GM04503 (cell line): ENCODE measurements around the gene MED29.
"Not testable (repeated sequence)": the region's sequence is repeated elsewhere in the genome, so short reads cannot be mapped to it uniquely, and the experiment has no call there.

Source experiments
- DNase-seq: peaks from one replicate; pipeline ENCODE4 v3.0.0-alpha.2; 2012; ENCODE audit warnings: low read depth

The MED29 gene

GRCh38 chr19:39370735-39371134 is 20.4 kb upstream of the MED29 start:
- DNase-seq, result no peak

DNA sequence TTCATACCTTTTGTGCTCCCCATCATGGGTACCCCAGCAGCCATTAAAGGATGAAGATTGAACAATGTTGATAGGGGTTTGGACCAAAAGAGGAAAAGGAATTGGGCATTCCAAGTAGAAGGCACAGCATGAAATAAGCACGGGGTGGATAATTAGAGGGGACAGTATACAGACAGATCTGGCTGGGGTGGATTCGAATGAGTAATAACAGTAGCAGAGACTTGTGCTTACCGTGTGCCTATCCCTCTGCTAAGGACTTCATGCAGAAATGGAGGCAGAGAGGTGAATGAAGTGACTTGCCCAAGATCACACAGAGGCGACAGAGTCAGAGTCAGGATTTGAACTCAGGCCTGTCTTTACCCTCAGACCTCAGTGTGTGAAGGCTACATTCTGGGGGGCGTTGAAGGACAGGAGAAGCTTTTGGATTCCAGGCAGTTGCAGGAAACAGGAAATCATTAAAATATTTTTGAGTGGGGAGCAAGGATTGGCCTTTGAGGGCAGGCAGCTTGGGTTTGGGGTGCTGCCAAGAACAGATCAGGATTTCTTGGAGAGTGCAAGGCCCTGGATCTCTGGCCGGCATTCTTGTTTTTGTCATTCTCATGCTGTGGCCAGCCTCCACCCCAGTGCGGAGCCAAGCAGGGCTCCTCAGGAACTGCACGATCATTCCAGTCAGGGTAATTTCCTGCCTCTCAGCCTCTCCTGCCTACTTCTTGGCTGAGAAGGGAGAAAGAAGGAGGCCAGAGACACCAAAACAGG is 19.0 kb upstream of the MED29 start:
- DNase-seq, result peak; percentile 94

- no peak for DNase-seq
Measured at GRCh38 chr19:39372941-39373340, 18.2 kb upstream of the MED29 start.

GRCh38 chr19:39375929-39376328 is 15.2 kb upstream of the MED29 start:
- DNase-seq, result no peak

DNA sequence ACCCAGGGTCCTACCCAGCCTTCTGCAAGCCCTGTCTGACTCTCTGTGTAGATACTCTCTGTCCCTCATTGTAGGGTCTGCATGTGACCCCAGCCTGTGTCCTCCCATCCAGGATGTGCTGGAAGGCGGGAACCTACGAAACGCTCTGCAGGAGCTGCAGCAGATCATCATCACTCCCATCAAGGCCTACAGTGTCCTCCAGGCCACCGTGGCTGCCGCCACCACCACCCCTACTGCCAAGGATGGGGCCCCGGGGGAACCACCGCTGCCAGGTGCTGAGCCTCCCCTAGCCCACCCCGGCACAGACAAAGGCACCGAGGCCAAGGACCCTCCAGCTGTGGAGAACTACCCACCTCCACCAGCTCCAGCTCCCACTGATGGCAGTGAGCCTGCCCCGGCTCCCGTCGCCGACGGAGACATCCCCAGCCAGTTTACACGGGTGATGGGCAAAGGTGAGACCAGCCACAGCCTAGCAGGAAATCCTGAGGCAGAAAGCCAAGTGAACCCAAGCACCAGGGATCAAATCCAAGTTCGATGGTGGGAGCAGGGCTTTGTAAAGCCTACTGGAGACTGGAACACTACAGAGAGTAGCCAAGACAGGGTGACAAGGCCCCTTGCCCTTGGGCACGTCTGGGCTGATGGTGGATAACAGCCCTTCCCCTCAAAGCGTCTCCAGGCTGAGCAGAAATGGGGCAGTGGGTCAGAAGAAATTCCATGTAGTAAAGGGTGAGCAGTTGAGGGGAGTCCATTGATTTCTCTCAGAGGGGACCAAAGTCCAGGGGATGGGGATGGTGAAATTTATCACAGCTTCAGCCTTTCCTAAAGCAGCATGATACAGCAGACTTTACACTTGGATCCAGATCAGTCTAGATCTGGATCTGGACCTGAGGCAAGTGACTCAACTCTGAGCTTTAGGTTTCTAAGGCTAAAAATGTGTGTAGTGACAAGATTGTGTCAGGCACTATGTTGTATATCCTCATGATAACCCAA is 13.5 kb upstream of the MED29 start:
- no peak for DNase-seq

- DNase-seq, result not testable (repeated sequence)
Measured at GRCh38 chr19:39379366-39379765, 11.8 kb upstream of the MED29 start.

- DNase-seq, result no peak
Measured at GRCh38 chr19:39379865-39380396, 11.2 kb upstream of the MED29 start.

DNA sequence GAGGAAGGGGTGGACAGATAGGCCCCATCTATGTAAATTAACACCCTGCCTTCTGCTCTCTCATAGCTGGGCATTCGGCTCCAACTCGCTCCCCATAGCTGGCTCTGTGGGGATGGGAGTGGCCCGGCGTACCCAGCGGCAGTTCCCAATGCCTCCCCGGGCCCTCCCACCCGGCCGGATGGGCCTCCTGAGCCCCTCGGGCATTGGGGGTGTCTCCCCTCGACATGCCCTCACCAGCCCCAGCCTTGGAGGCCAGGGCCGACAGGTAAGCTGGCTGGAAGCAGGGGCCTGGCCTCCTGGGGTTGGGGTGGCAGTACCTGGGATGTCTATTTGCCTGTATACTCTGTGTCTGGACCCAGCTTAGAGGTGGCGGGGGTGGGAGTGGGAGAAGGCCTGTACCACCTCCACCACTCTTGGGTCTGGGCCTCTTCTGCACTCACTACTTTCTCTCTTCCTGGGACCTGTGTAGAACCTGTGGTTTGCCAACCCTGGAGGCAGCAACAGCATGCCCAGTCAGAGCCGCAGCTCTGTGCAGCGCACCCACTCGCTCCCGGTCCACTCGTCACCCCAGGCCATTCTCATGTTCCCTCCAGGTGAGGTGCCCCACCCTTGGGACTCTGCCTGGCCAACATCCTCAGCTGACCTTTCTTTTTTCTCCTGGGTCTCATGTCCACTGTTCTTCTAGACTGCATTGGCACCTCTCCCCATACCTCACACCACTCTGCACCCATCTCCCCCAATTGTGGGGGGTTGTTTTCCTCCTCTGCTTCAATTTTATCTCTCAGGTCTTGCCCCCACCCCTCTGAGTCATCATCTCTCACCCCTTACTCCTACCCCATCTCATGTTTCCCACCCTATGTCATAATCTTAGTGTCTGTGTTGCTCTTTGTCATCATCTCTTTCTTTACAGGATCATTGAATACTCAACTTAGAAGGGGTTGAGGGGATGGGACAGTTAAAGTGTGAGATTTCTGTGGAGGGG is 10.4 kb upstream of the MED29 start:
- DNase-seq, result no peak

DNA sequence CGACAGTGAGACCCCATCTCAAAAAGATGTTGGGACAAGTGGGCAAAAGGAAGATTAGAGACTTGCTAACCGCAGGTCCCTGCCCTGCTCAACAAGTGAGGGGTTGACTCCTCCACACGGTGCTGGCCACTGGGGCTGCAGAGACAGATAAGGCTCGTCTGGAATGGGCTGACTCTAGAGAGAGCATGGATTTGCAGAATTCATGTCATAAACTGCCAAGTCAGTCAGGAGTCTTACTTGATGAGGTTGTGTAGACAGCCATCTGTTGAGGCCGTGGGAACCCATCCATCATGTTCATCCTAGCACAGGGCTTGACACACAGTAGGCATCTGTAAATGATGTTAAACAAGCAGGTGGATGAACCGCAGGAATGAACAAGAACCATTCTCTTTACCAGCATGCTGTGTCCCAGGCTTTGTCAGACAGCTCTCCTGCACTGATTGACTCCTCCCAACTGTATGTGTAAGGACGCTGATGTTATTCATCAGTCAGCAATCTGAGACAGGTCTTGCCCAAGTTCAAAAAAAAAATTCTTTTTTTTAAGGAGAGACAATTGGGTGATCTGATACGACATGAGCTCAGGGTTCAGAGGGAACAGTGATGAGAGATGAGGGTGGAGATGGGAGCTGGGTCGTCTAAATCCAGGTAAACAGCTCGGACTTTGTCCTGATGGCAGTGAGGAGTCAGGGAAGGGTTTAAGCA is 9.1 kb upstream of the MED29 start:
- no peak for DNase-seq

DNA sequence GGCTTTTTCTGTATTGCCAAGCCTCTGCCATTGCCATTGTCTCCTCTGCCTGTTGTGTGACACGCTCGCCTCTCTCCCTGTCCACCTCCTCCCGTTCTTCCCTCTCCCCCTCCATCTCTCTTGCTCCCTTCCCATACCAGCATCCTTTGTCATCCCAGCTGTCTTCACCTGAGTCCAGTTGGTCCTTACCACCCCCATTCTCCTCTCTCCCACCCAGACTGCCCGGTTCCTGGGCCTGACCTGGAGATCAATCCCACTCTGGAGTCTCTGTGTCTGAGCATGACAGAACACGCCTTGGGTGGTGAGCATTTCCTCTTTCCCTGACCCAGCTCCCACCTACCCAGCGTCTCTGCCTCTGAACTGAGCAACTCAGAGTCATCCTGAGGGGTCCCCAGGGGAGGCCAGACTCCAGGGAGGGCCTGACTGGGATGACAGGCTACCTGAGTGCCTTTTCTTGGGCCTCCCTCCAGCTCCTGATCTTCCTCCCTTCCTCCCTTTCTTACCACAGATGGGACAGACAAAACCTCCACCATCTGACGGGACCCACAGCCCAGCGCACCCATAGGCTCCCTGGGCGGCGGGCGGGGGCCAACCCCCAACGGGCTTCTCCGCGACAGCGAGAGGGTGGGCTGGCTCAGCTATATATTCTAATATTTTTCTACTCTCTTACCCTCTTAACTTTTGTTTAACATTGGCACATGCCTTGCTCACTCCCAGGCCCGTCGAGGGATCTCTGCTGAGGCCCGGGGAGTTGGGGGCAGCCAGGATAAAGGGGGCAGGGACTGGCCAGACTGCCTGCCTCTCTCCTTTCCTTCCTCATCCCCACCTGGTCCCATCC is 8.0 kb upstream of the MED29 start:
- no peak for DNase-seq

GRCh38 chr19:39384839-39385568 is 6.2 kb upstream of the MED29 start:
- no peak for DNase-seq

DNA sequence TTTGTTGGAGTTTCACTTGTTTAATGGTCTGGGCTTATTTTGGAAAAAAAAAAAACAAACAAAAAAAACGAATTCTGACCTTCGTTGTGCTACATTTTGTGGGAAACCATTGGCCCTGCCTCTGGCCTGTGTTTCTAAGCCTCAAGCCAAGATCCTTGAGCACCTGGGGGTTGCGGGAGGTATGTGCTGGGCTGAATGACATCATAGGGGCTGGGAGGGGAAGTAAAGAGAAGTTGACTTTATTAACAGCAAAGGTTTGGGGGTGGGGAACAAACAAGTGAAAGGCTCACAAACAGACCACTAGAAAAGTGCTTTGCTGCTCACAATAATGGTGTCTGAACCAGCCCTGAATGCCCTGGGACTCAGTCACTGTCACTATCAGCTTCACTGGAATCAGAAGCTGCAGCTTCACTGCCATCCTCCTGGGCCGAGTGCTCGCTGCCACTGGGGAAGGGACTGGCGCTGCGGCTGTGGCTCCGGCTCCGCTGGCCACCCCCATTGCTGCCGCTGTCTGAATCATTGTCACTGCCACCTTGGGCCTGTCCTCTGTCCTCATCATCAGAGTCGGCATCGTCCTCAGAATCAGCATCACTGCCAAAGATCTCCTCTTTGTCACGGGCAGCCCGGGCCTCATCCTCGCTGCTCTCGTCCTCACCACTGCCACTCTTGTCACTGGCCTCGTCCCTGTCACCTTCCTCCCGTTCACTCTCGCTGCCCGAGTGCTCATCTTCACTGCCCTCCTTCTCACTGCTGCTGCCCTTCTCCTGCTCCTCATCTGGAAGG is 5.4 kb upstream of the MED29 start:
- DNase-seq, result no peak

DNA sequence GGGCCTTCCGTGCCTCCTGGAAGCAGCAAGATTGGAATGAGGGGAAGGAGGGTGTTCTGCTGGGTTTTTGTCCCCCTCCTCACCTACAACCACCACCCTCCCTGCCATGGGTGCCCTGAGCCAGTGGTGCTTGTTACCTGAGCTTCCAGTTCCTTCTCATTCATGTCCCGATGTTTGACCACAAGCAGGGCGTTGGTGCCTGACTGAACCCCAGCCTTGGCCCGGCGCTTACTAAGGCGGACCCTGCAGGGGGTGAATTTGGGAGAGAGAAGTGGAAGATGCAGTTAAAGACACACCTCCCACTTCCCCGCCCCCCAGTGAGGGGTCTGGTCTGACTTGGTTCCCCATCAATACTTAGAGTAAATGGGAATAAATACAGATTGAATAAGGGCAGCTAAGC is 4.6 kb upstream of the MED29 start:
- no peak for DNase-seq

DNA sequence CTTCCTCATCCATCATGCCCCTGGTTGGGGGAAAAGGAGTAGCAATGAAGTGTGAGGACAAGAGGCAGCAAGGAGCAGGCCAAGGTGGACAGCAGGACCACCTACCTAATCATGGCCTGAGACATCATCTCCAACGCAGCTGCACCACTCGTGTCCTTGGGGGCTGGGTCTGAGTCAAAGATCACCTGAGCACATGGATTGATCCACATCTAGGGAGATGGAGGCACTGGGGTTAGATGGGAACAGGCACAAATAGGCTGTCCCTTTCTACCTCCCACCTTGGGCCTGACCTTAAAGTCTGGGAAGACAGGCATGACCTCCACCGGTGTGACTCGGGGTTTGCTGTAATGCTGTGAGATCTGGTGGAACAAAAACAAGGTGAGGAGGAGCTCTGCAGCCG is 2.5 kb upstream of the MED29 start:
- no peak for DNase-seq

DNA sequence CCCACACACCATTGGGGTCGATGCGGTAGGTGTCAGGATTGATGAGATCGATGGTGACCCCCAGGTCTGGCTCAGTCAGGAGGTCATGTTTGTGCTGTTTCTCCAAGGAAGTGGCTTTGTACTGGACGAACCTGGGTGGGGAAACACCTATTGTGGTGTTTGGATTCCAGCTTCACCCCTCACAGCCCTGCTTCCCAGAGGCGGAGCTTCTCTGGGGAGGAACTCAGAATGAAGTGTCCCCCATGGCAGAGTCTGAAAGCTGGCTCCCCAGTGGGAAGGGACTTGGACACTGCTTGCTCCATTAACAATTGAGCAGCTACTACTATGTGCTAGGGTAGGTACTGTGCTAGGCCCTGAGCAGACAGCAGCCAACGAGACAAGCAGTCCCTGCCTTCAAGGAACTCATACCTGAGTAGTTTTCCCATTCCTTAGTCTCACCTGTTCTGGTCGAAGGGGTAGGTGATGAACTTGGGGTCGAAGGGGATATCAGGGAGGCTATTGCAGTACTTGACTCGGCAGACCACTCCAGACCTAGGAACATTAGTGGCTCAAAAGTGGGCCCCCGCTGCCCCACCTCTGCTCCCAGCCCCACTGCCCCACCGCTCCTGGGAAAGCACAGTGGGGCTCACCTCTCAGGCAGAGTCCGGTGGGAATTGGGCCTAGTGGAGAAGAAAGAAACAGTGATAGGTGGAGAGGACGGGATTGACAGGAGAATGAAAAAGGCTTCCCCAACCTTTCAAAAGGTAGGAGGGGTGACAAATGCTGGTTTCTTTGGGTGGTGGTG is 1.4 kb upstream of the MED29 start:
- DNase-seq, result no peak

DNA sequence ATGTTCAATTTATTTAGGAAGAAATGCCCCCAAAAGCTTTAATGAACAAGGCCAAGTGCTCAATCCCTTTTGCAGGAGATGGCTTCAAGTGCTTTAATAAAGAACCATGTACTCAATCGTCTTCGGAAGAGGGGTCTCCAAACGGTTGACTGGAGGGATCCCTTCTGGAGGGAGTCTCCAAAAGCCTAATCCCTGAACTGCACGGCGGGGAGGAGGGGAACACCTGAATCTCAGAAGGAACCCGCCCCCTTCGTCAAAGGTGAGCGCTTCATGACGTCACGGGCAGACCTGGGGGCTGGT is 777 bp upstream of the MED29 start:
- DNase-seq, result no peak

- DNase-seq, result no peak
Measured at GRCh38 chr19:39397360-39398296, 6.5 kb downstream of the MED29 start.
